ENCODE measurements around the gene ZDHHC11.

ZDHHC11 gene, protein sequence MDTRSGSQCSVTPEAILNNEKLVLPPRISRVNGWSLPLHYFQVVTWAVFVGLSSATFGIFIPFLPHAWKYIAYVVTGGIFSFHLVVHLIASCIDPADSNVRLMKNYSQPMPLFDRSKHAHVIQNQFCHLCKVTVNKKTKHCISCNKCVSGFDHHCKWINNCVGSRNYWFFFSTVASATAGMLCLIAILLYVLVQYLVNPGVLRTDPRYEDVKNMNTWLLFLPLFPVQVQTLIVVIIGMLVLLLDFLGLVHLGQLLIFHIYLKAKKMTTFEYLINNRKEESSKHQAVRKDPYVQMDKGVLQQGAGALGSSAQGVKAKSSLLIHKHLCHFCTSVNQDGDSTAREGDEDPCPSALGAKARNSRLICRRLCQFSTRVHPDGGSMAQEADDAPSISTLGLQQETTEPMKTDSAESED

DNA sequence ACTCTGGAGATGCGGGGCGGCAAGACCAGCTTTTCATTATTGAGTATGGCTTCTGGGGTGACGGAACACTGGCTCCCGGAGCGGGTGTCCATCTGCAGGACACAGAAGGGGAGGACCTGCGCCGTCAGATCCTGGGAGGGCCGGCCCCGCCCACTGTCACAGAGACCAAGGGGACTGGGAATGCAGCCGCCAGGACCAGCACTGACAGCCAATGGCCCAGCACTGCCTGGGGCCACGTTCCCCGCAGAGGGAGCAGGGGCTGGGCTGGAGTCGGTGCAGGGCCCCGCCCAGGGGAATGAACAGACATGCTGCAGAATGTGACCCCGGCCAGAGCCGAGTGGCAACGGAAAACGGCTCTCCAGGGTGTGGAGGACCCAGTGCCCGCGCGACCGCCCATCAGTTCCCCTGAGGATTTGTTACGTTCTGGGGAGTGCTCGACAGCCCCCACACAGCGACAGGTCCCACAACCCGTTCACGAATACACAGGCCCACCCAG lies at the start of gene ZDHHC11:
Gene ZDHHC11, minus strand, starts transcription at position 476 of the 496 bp plus-strand sequence. Its CDS starts 384 bp downstream, at position 92.
- no peak for DNase-seq (ENCODE audit: low read depth in 3 of 3)

DNA sequence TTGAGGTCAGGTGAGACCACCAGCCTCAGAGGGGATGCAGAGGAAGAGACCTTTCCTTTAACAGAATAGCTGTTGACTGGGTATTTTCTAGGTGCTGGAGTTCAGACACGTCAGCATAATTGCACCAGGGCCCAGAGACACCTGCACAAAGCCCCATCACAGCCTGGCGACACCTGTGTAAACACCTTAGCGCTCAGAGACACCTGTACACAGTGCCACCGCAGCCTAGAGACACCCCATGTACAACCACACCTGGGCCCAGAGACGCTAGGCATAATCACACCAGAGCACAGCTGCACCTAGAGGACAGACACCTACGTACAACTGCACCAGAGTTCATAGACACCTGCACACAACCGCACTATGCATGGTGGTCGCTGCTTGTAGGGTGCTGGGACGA lies 42.9 kb upstream of the ZDHHC11 start:
- no peak for DNase-seq (ENCODE audit: low read depth in 3 of 3)

DNA sequence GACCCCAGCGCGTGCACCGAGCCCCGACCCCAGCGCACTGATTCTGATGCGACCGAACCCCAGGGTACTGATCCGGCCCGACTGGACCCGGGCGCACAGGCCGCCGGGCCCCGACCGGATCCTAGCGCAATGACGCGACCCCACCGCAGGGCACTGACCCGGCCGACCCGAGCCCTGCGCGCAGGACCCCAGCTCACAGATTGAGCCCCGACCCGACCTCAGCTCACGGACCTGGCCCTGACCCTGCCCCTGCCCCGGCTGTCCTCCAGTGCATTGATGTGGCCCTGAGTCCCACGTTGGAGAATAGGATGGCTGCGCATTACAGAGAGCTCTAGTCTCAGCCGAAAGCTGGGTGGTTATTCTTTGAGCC lies 42.3 kb upstream of the ZDHHC11 start:
- DNase-seq (ENCODE audit: low read depth in 3 of 3), result no peak

DNA sequence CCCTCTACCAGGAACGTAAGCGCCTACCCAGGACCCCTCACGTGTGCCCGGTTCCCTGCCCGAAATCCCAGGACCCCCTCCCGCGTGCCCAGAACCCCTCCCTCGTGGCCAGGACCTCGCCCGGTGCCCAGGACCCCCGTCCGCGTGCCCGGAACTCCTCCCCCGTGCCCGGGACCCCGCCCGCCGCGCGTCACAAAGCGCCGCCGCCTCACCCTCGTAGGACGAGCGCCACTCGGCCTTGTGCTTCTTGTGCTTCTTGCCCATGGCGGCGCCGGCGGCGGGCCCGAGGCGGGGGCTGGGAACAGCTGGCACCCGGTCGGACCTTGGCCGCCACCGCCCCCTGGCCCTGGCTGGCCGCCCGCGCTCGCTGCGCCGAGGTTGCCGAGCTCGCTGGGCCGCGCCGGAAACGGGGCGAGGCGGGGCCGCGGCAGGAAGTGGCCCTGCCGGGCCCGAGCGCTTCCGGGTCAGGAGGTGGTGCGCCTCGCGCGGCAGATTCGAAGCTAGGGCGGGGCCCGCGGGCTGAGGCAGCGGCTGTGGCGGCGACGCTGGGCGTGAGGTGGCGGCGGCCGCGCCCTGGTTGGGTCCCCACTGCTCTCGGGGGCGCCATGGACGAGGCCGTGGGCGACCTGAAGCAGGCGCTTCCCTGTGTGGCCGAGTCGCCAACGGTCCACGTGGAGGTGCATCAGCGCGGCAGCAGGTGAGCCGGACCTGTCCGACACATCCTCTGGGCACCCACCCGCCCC lies 41.8 kb upstream of the ZDHHC11 start, which contains the start of the genes BRD9 and TRIP13:
Gene BRD9, minus strand, starts transcription at position 408 of the 743 bp plus-strand sequence. Its CDS starts 144 bp downstream, at position 264.
Gene TRIP13, plus strand, starts transcription at position 491 of the 743 bp plus-strand sequence. Its CDS starts 115 bp downstream, at position 606.
- DNase-seq (ENCODE audit: low read depth in 3 of 3), result peak; percentile 67 to 85 (median 69)

DNA sequence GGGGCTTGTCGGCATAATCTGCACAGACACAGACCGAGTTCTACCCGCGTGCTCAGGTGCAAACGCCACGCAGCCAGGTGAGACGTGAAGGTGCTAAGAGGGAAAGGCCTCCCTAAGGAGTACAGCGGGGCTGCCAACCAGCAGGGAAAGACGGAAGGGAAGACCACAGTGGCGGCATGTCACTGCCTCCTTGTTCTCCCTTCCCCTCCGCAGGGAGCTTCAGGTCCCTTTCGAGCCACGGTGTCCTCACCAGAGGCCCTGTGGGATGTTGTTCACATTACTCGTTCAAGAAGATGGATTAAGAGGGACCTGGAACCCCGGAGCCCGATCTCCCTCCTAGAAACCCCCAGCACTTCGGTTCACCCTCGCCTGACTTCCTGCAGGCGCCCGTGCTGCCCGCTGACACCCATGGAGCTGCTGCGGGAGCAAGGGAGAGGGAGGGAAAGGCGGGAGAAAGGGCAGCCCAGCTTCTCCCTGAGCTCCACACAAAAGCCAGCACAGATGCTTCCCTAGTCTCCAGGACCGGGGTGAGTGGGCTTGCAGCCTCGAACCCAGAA lies 41.1 kb upstream of the ZDHHC11 start:
- no peak for DNase-seq (ENCODE audit: low read depth in 3 of 3)

DNA sequence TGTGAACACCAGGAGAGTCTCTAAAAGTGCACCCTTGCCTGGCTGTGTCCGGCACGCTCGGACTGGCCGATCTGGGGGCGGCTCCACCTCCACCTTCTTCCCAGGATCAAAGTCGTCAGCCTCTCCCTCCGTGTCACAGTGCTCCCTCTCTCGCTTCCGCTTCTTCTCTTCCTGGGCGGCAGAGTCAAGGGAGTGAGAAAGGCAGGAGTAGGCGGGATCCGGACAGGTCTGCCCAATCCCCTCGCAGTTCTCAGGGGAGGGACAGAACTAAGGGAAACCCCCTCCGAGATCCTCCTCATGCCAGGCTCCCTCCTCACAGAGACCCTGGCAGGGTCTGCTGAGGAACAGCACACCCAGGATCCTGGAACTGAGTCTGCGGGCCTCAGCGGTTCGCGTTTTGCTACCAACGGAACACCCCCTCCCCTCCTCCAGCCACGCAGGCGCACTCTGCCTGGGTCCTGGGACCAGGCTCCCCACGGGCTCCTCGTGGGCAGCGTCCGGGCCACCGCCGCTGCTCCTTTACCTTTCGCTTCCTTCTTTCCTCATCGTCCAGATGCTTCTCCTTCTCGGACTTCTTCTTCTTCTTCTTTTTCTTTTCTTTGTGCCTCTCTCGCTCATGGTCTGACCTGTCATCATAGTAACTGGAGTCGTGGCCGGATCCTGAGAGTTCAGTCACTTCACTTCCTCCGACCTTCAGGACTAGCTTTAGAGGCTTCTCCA lies 40.5 kb upstream of the ZDHHC11 start:
- DNase-seq (ENCODE audit: low read depth in 3 of 3), result no peak

DNA sequence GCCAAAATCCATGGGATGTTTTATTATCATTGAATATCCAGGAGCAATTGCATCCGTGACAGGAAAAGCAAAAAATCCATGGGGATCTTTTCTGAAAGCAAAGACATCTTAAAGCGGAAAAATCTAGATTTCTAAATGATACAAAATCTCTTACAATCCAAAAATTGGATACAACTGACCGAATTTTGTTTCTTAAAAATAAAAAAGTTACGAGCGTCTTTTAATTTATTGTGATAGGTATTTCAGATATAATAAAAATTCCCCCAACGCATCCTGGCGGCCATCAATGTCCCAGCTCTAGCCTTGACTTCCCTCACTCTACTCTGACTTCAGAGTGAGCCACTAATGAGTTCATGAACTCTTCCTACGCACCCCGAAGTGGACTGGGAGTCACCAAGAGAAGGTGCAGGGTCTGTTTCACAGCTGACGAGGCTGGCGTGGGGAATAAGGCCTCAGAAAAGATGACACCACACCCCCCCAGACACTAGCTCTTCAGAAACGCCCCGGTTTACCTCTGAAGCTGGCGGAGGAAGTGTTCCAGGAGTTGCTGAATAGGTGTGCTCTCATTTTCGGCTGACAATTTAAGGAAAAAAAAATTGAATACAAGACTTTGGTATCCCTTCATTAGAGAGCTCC lies 38.4 kb upstream of the ZDHHC11 start:
- DNase-seq (ENCODE audit: low read depth in 3 of 3), result no peak

DNA sequence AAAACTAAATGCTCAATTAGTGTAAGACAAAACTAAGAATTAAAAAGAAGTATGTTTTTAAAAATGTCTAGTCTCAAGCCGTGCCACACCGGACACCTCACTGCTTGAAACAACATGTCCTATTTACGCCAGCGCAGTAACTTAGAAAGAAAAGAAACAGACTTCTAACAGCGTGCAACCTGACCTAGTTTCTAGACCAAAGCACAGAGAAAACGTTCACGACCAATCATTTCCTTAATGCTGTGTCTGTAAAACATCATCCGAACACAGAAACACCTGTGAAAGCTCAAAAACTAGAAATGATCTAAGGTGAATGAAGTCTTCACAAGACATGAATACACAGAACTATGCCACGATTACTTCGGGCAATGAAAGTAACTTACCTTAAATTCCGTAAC lies 37.9 kb upstream of the ZDHHC11 start:
- DNase-seq (ENCODE audit: low read depth in 3 of 3), result no peak

DNA sequence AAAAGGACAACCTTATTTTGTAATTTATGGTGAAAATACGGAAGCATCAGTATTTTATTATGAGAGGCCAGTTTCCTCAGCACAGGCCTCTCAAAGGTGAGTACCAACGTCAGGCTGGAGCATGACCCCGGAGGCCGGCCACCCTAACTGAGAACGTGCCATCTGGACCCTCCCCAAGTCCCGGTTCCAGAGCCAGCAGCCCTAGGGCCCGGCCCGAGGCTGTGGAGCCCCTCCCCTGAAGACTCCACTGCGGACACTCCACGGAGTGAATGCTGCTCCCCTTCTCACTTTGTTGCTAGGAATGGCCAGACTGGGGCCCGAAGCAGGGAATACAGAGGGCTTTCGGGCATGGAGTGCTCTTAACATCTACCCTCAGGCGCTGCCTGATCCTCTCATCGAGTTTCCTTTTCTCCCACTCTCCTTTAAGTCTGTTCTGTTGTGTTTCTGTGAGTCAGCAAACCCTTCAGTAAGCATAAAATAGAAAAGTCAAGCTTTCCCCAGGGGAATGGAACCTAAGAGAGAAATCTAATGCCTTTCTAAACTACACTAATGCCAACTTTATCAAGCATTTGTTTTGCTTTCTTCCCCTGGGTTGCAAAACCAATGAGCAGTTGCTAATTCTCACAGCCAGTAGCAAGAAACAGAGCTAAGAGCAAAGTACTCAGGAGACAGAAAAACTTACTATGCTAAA lies 37.3 kb upstream of the ZDHHC11 start:
- no peak for DNase-seq (ENCODE audit: low read depth in 3 of 3)

DNA sequence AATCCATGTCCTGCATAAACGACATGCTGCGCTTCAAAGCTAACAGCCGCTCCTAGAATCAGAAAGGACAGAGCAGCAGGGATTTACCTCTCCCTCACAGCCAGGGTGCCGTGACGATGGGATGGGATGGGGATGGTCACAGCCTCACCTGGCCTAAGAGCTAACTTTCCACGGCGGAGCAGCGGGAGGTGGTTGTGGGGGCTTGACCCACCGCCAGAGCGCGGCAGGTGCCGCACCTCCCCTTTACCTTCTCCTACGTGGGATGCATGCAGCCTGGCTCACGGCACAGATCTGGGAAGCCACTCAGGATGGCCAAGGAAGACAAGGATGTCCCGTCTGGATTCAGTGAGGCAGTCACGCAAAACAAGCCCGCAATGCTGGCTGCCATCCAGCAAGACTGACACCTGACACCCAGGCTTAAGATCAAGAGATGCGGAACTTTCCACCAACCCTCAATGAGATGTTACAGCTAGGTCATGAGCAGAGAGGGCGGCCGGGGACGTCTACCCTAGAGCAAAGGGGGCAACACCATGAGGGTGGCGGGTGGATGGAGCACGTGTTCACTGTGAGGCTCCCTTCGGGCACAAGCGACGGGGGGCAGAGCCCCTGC lies 36.0 kb upstream of the ZDHHC11 start:
- DNase-seq (ENCODE audit: low read depth in 3 of 3), result no peak

DNA sequence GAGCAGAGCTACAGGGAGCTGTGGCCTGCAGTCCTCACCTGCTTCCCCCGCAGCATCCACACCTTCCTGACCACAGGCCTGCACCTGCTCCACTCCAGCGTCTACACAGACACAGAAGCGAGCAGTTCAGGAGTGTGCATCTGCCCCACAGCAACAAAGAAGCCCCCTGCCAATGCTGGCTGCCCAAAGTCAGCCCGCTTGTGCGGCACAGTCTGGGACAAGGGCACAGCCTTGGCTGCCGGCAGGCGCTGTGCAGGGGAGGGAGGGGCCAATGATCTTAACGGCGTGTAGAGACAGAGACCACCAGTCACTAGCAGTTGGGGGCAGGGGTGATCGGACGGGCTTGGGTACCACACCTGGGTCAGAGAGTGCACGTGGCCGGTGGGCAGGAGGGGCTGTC lies 35.2 kb upstream of the ZDHHC11 start:
- DNase-seq (ENCODE audit: low read depth in 3 of 3), result no peak

DNA sequence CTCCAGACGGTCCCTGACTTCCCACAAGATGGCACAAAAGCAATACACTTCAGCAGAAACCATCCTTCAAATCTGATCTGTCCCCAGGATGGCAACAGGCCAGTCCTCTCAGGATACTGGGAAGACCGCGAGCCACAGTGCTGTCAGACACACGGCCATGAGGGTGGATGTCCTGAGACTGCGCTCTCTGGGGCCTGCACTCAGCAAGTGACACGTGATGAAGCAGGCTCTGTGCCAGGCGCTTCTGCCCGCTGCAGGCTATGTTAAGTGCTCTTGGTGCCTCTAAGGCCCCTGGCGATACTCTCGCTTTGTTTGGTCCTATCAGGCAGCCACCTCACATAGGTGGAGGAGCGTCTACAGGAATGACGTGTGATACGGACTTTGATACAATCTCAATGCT lies 34.7 kb upstream of the ZDHHC11 start:
- no peak for DNase-seq (ENCODE audit: low read depth in 3 of 3)

DNA sequence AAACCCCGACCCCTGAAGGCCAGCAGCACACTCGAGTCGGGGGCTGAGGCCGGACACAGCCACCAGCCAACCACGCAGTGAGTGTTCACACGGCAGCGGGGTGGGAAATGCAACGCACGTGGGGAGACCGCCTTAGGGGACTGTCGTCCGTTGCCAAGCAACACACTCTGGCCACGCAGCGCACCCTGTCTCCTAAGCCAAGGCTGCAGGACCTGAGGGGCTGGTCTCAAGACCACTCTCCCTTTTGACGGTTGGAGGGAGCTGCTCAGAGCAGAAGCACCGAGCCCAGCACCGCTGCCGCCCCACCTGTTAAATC lies 34.3 kb upstream of the ZDHHC11 start:
- no peak for DNase-seq (ENCODE audit: low read depth in 3 of 3)

DNA sequence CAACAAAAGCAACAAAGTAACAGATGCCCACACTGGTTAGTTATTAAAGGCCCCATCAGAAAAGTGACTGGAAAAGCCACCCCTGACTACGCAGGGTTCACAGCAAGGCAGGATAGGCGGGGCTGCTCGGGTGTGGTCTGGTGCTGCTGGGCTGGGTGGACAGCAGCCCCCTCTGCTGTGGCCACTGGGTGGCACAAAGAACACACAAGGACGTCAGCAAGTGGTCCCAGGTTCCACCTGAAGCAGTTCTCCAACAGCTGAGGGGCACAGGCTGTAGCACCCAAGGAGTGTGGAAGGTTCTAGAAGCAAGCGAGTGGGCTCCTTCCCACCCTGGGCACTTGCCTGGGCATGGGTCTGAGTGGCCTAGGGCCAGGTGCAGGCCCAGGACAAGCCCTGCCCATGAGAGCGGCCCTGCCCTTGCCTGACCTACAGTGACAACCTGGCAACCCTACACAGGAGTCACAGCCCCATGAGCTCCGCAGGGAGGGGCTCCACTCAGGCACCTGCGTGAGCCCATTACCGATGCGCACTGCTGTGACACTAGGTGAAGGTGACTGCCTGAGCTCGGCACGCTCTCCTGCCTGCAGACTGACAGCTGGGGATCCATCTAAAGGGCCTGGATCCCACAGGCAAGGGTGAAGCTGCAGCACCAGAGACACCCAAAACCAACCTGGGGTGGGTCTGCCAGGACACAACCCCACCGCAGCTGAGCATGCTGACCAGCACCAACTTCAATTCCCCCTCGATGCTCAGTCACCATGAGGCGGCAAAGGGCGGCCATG lies 33.8 kb upstream of the ZDHHC11 start:
- DNase-seq (ENCODE audit: low read depth in 3 of 3), result no peak

DNA sequence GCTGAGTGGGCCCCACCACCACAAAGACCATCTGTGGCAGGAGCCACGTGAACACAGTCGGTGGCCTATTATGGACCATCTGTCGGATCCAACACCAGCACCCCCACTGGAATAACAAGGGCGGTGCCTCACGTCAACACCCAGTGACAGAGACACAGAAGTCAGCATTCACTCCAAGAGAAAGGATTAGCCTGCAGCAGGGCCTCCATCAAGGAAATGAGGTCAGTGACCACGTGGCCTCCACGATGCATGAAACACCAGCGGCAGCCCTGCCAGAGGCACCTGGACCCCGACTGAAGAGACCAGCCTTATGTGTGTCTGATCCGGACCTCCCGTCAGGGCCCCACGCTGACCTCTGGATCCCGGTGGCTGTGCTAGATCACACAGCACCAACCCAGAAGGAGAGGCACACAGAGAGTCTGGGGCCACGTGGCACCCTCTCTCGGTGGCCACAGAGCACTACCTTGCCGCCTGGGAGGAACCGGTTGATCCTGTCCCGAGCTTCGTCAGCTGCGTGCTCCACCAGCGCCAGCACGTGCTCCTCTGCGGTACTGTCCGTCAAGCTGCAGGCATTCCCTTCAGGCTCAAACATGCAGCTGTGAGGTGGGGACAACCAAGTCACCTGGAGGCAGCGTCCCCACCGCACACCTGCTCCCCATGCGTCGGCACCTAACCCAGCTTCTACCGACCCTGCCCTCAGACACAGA lies 32.8 kb upstream of the ZDHHC11 start:
- DNase-seq (ENCODE audit: low read depth in 3 of 3), result no peak

DNA sequence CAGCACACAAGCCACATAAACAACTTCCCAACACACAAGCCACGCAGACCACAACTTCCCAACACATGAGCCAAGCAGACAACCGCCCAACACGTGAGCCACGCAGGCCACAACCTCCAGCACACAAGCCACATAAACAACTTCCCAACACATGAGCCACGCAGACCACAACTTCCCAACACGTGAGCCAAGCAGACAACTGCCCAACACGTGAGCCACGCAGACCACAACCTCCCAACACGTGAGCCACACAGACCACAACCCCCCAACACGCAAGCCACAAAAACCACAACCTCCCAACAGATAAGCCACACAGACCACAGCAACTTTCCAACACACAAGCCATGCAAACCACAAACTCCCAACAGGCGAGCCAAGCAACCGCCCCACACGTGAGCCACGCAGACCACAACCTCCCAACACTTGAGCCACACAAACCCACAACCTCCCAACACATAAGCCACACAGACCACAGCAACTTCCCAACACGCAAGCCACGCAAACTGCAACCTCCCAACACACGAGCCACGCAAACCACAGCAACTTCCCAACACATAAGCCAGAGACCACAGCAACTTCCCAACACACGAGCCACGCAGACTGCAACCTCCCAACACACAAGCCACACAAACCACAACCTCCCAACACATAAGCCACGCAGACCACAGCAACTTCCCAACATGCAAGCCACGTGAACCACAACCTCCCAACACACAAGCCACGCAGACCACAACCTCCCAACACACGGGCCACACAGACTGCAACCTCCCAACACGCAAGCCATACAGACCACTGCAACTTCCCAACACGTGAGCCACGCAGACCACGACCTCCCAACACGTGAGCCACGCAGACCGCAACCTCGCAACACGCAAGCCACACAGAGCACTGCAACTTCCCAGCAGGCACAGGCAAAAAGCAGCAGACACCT lies 31.7 kb upstream of the ZDHHC11 start:
- DNase-seq (ENCODE audit: low read depth in 3 of 3), result no peak

DNA sequence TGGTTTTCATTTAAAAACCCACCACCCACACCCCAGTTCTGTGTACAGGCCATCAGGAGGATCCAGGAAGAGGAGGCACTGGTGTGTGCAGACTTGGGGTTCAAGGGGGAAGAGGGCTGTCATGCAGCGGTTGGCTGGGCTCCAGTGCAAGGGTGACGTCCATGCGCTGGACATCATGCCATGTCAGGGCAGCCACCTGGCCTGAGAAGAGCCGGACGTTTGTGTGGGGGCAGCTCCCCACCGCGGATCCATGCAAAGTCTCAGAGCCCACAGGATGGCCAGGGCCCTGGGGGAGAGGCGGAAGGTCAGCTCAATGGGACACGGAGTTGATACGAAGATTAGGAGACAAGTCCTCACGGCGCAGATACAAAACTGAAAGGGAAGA lies 30.8 kb upstream of the ZDHHC11 start:
- DNase-seq (ENCODE audit: low read depth in 3 of 3), result no peak

All from stimulated activated CD4-positive, alpha-beta T cell treated with anti-CD3 and anti-CD28 coated beads, TNF-alpha, amount 100 ng/mL, for 24 hours (primary cell).